MG63 (cell line): ENCODE results near the gene OR51E1. TPM values are rescaled to one million over a fixed set of nuclear protein-coding genes. Genes with fewer than 3 reads are reported as not detected.

ENCODE experiments used
- DNase-seq: peaks from one replicate; pipeline ENCODE4 v3.0.0-alpha.2; 2020
- H3K27me3 ChIP-seq: fragments of 250-450 bp; sonication (Bioruptor Pico); 2 replicates; pipeline ENCODE4 v1.5.1; 2020; ENCODE audit warnings: mild to moderate bottlenecking, moderate library complexity
- H3K36me3 ChIP-seq: fragments of 250-450 bp; sonication (Bioruptor Pico); 2 replicates; pipeline ENCODE4 v1.5.1; 2020; ENCODE audit warnings: mild to moderate bottlenecking, moderate library complexity
- H3K4me3 ChIP-seq: fragments of 250-450 bp; sonication (Bioruptor Pico); 2 replicates; pipeline ENCODE4 v1.5.1; 2020; ENCODE audit warnings: mild to moderate bottlenecking, moderate library complexity
- H3K9me3 ChIP-seq: fragments of 250-450 bp; sonication (Bioruptor Pico); 2 replicates; pipeline ENCODE4 v1.5.1; 2020; ENCODE audit warnings: mild to moderate bottlenecking, moderate library complexity
- total RNA-seq: library from RNA; depleted of rRNA; stranded (reverse); fragments of >200 nt; shearing (Covaris generic); gene quantifications from 2 replicates; pipeline ENCODE4 v1.2.3, GENCODE V29; 2014; ENCODE audit warnings: low replicate concordance

The OR51E1 gene
- total RNA-seq, 1 experiment from 2014 or later = not detected

DNA sequence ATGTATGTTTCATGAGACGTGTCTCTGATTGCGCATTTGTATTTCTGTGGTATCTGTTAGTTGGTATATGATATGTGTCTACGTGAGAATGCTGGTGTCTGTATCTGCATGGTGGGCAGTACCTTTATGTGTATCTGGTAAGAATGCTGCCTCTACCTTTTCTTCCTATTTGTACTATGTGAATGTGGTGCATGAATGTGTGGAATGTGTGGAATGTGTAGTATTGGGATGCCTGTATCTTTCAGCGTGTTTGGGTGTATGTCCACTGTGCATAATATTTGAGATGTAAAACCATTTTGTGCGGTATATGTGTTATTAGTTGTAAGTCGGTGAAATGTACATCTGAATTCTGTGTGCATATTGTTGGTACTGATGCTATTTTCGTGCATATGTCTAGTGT is 2.3 kb upstream of the OR51E1 start:
- no peaks in the 10 kb centered on the region for H3K9me3 ChIP-seq
- H3K4me3 ChIP-seq = no peak overlapping the region
- no peaks in the 10 kb centered on the region for H3K27me3 ChIP-seq
- DNase-seq = no peak
- H3K36me3 ChIP-seq = no peaks in the 10 kb centered on the region

GRCh38 chr11:4642043-4642442 is 1.7 kb upstream of the OR51E1 start:
- Histone ChIP-seq H3K36me3 (no peaks in the 10 kb centered on the region), H3K27me3 (no peaks in the 10 kb centered on the region), H3K9me3 (no peaks in the 10 kb centered on the region), H3K4me3 (no peak overlapping the region)
- no peak for DNase-seq

DNA sequence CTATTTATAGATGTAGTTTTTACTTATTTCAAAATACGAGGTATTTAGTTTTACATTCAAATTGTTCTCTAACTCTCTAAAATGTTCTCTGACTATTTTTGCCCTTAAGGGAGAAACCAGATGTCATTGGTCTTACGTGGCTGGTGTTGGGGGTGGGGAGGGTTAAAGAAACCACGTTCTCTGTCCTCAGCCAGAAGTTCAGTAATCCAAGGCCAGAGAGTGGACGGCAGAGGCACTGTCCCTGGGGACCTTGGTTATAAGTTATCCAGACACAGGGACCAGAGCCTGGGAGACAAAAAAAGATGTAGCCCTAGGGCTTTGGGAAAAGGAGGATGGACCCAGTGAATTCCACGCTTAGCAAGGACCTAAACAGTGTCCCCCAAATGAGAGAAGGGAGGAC is 706 bp upstream of the OR51E1 start:
- DNase-seq = no peak
- no peaks in the 10 kb centered on the region for H3K27me3 ChIP-seq
- no peaks in the 10 kb centered on the region for H3K9me3 ChIP-seq
- no peak overlapping the region for H3K4me3 ChIP-seq
- H3K36me3 ChIP-seq = no peaks in the 10 kb centered on the region

DNA sequence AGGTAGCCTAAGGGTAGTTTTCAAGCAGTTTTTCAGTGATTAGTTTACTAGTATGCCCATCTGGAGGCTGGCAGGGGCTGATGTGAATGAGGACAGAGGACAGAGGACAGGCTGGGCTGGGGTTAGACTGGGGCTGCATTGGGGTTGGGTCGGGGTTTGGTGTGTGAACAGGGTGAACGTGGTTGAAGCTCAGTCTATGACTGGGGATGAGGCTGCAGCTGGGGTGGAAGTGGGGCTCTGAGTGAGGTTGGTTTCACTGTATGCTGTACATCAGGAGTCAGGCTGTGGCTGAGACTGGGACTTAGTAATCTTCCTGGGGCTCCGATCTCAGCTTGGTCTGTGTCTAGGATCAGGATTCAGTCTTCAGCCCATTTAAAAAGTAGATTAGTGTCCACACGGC is 451 bp downstream of the OR51E1 start:
- no peaks in the 10 kb centered on the region for H3K27me3 ChIP-seq
- no peaks in the 10 kb centered on the region for H3K36me3 ChIP-seq
- H3K9me3 ChIP-seq = no peaks in the 10 kb centered on the region
- DNase-seq = no peak
- H3K4me3 ChIP-seq = no peak overlapping the region

DNA sequence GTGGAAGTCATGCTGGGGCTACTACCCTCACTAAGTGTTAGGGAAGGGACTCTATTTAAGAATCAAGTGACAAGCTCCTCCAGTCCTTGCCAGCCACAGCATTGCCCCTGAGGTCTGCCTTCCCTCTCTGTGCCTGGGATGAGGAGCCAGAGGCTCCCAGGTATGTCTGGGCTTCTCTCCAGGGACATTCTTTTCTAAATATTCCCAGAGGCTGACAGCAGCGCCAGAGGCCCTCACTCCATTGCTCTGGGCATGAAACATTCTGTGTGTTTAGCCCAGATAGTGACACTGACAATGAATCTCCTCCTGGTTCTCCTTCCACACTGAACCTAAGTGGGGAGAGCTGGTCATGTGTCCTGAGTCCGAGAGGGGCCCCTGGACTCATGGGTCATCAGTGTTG is 2.2 kb downstream of the OR51E1 start:
- DNase-seq = no peak
- Histone ChIP-seq H3K9me3 (no peaks in the 10 kb centered on the region), H3K27me3 (no peaks in the 10 kb centered on the region), H3K4me3 (no peak overlapping the region), H3K36me3 (no peaks in the 10 kb centered on the region)

DNA sequence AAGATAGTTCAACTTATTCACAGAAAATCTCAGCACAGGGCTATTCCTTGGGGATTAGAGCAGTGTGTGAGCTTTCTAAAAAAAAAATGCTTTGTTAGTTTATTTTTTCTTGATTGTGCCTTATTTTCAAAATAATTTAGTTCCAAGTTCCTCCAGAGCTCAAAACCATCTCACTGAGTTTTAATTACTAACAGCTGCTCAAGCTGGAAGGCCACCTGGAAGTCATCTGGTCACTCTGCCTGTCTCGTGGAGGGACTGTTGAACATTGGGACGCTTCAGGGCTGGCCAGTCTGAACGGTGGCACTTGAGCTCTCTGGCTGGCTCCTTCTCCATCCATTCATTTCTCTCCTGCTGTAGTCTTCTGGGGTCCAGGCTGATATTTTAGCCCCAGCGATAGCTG is 4.0 kb downstream of the OR51E1 start:
- H3K36me3 ChIP-seq = no peaks in the 10 kb centered on the region
- H3K27me3 ChIP-seq = no peaks in the 10 kb centered on the region
- no peak for DNase-seq
- no peak overlapping the region for H3K4me3 ChIP-seq
- no peaks in the 10 kb centered on the region for H3K9me3 ChIP-seq

DNA sequence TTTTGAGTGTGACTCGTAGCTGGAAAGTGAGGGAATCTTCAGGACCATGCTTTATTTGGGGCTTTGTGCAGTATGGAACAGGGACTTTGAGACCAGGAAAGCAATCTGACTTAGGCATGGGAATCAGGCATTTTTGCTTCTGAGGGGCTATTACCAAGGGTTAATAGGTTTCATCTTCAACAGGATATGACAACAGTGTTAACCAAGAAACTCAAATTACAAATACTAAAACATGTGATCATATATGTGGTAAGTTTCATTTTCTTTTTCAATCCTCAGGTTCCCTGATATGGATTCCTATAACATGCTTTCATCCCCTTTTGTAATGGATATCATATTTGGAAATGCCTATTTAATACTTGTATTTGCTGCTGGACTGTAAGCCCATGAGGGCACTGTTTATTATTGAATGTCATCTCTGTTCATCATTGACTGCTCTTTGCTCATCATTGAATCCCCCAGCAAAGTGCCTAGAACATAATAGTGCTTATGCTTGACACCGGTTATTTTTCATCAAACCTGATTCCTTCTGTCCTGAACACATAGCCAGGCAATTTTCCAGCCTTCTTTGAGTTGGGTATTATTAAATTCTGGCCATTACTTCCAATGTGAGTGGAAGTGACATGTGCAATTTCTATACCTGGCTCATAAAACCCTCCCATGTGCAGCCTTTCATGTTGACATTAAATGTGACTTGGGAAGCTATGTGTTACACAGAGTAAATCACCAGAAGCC is 11.0 kb downstream of the OR51E1 start:
- no peak overlapping the region for H3K4me3 ChIP-seq
- H3K9me3 ChIP-seq = no peaks in the 10 kb centered on the region
- no peaks in the 10 kb centered on the region for H3K27me3 ChIP-seq
- H3K36me3 ChIP-seq = no peaks in the 10 kb centered on the region
- DNase-seq = no peak

GRCh38 chr11:4658629-4659445 is 15.1 kb downstream of the OR51E1 start:
- H3K36me3 ChIP-seq = no peaks in the 10 kb centered on the region
- no peaks in the 10 kb centered on the region for H3K9me3 ChIP-seq
- DNase-seq = no peak
- no peak overlapping the region for H3K4me3 ChIP-seq
- no peaks in the 10 kb centered on the region for H3K27me3 ChIP-seq

DNA sequence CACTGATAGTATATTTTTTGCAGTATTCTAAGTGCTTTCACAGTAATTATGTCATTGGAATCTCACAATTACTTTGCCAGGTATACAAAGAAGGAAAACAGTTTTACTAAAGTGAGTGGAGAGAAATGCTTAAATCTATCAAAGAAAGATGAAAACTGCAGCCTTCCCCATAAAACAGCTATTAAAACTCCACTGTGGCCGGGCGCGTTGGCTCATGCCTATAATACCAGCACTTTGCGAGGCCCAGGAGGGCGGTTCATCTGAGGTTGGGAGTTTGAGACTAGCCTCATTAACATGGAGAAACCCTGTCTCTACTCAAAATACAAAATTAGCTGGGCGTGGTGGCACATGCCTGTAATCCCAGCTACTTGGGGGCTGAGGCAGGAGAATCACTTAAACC is 19.1 kb downstream of the OR51E1 start:
- no peaks in the 10 kb centered on the region for H3K36me3 ChIP-seq
- H3K4me3 ChIP-seq = no peak overlapping the region
- H3K27me3 ChIP-seq = no peaks in the 10 kb centered on the region
- no peaks in the 10 kb centered on the region for H3K9me3 ChIP-seq
- no peak for DNase-seq

DNA sequence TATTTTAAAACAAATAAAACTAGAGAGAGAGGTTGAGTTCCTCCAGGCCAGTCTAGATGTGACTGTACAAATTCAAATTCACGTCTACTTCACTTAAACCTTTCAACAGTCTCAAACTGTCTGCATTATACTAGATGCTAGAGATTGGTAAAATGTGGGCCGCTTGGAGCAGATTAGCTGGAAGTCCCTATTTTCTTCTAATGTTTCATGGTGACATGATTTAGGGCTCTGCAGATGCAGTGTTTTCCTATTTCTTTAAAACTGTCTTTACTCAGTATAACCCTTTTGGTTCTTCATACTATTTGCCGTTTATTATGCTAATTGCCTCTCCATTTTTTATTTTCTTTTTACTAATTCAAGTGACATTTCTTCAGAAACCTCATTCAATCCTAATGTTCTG is 20.4 kb downstream of the OR51E1 start:
- DNase-seq = no peak
- Histone ChIP-seq H3K4me3 (no peak overlapping the region), H3K9me3 (no peaks in the 10 kb centered on the region), H3K27me3 (no peaks in the 10 kb centered on the region), H3K36me3 (no peaks in the 10 kb centered on the region)

DNA sequence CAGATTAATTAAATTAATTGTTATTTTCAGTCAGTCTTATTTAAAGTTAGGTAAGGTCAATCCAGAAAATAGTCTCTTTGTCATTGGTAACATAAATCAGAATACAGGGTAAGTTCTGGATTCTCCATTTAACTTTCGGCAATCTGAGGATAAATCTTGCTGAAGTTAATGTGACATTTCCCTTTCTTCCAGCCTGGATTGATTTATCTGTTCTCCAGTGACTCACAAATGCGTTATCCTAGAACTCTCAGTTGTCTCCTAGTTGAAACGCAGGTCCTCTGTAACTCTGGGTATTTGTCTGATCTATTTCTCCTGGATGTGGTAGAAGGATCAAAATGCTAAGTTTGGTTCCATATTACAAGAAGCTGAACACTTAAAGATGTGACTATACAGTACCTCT is 21.0 kb downstream of the OR51E1 start:
- no peak for DNase-seq
- H3K9me3 ChIP-seq = no peaks in the 10 kb centered on the region
- H3K36me3 ChIP-seq = no peaks in the 10 kb centered on the region
- no peak overlapping the region for H3K4me3 ChIP-seq
- no peaks in the 10 kb centered on the region for H3K27me3 ChIP-seq

GRCh38 chr11:4665424-4665823 is 21.6 kb downstream of the OR51E1 start:
- Histone ChIP-seq H3K27me3 (no peaks in the 10 kb centered on the region), H3K4me3 (no peak overlapping the region), H3K9me3 (no peaks in the 10 kb centered on the region), H3K36me3 (no peaks in the 10 kb centered on the region)
- DNase-seq = no peak

GRCh38 chr11:4671741-4672140 is 28.0 kb downstream of the OR51E1 start:
- H3K9me3 ChIP-seq = no peaks in the 10 kb centered on the region
- H3K4me3 ChIP-seq = no peak overlapping the region
- H3K36me3 ChIP-seq = no peaks in the 10 kb centered on the region
- H3K27me3 ChIP-seq = no peaks in the 10 kb centered on the region
- DNase-seq = no peak

DNA sequence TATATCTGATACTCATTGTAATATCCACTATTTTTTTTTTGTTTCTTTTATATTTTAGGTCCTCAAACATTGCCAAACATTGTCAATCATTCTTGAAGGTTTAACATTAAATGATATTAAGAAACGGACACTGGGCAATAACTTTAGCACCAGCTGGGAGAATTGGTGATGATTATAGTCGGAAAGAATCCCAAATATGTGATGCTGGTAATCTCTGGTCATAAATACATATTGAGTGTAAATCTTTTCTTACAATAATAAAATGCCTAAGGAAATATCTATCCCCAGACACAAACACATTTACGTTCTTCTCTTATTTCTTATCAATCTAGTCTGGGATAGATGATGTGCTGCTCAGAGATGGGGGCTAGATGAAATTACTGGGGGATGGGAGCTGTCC is 28.7 kb downstream of the OR51E1 start:
- no peaks in the 10 kb centered on the region for H3K9me3 ChIP-seq
- H3K27me3 ChIP-seq = no peaks in the 10 kb centered on the region
- DNase-seq = no peak

DNA sequence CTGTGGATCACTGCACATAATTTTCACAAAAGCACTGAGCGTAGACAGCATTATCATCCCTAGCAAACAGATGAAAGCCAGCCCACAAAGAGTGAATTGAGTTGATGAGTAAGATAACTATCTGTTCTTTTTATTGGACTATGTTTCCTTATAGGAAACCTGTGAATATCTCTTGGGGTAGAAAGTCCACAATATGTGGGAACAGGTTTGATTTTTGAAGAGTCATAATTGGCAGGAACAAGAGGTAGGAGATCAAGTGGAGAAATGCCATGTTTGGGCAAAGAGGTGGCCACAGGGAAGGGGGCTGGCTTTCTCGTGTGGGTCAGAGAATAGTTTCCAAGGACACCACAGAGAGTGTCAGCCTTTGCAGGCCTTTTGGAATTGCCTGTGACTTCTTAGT is 30.0 kb downstream of the OR51E1 start:
- no peak overlapping the region for H3K4me3 ChIP-seq
- H3K36me3 ChIP-seq = no peaks in the 10 kb centered on the region
- DNase-seq = no peak
- no peaks in the 10 kb centered on the region for H3K9me3 ChIP-seq
- no peaks in the 10 kb centered on the region for H3K27me3 ChIP-seq

More for the DNA sequence above, 28.7 kb downstream of the OR51E1 start:
- H3K4me3 ChIP-seq = no peak overlapping the region
- H3K36me3 ChIP-seq = no peaks in the 10 kb centered on the region

DNA sequence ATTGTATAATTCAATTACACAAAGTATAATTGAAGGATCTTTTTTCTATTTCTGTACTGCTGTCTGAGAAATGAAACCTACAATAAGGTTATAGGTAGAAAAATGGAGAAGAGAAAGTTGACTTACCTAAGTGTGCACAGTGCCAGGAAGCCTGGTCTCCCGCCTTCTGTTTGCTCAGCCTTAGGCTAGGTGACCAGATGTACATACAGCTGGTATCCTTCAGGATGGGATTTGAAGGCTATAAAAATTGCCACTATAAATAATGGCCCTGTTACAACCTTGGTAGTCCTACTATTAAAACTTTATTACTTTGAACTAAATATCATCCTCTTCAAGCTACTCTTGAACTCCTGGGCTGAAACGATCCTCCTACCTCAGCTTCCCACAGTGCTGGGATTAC is 34.2 kb downstream of the OR51E1 start:
- Histone ChIP-seq H3K9me3 (no peaks in the 10 kb centered on the region), H3K27me3 (no peaks in the 10 kb centered on the region), H3K4me3 (no peak overlapping the region), H3K36me3 (no peaks in the 10 kb centered on the region)
- DNase-seq = no peak

GRCh38 chr11:4680341-4680740 is 36.6 kb downstream of the OR51E1 start:
- no peaks in the 10 kb centered on the region for H3K36me3 ChIP-seq
- no peaks in the 10 kb centered on the region for H3K9me3 ChIP-seq

More at GRCh38 chr11:4680341-4680740, 36.6 kb downstream of the OR51E1 start:
- DNase-seq = no peak
- Histone ChIP-seq H3K4me3 (no peak overlapping the region), H3K27me3 (no peaks in the 10 kb centered on the region)
